Activated T-helper 17 cell treated with anti-CD3 and anti-CD28 coated beads, Interleukin-2, amount 50 U/mL, for 72 hours (primary cell): ENCODE results near the gene CCR5. TPM values are rescaled to one million over a fixed set of nuclear protein-coding genes. Genes with fewer than 3 reads are reported as not detected.

Experiments
- ATAC-seq: fragments of 150-1000 bp; cut with Tn5 transposase; replicated peaks from 2 replicates; pipeline ENCODE4 v1.10.0; 2021; ENCODE audit warnings: mild to moderate bottlenecking, moderate library complexity
- H3K27ac Mint-ChIP-seq: one replicate; pipeline ENCODE4 v1.8.0; 2022; ENCODE audit warnings: mixed read lengths
- H3K27me3 Mint-ChIP-seq: one replicate; pipeline ENCODE4 v1.8.0; 2022; ENCODE audit warnings: mixed read lengths
- H3K36me3 Mint-ChIP-seq: one replicate; pipeline ENCODE4 v1.8.0; 2022; ENCODE audit warnings: low read depth, mild to moderate bottlenecking, mixed read lengths
- H3K4me1 Mint-ChIP-seq: one replicate; pipeline ENCODE4 v1.8.0; 2022; ENCODE audit warnings: mixed read lengths
- H3K4me3 Mint-ChIP-seq: one replicate; pipeline ENCODE4 v1.8.0; 2022; ENCODE audit warnings: mild to moderate bottlenecking, mixed read lengths
- H3K9me3 Mint-ChIP-seq: one replicate; pipeline ENCODE4 v1.8.0; 2022; ENCODE audit warnings: mixed read lengths
- total RNA-seq, 2 donors: library from RNA; stranded (reverse); gene quantifications; one replicate each; pipeline ENCODE4 v1.2.3, GENCODE V29; 2022

CCR5 gene
- total RNA-seq, 2 donors from 2014 or later = 2.2 to 13.8 TPM

GRCh38 chr3:46351646-46352045 lies 19.1 kb upstream of the CCR5 start:
- Mint-ChIP-seq H3K27me3 (peaks cover 3% of the 10 kb centered on the region), H3K27ac (no peak overlapping the region), H3K36me3 (no peaks in the 10 kb centered on the region), H3K4me1 (peaks cover 52% of the 10 kb centered on the region), H3K9me3 (no peaks in the 10 kb centered on the region), H3K4me3 (no peak overlapping the region)
- ATAC-seq = no peak

GRCh38 chr3:46353090-46353489 lies 17.7 kb upstream of the CCR5 start:
- Mint-ChIP-seq H3K9me3 (no peaks in the 10 kb centered on the region), H3K27me3 (peaks cover 3% of the 10 kb centered on the region), H3K27ac (no peak overlapping the region), H3K36me3 (no peaks in the 10 kb centered on the region), H3K4me1 (peaks cover 58% of the 10 kb centered on the region), H3K4me3 (peak overlapping the region; percentile 55)
- ATAC-seq = no peak

GRCh38 chr3:46353647-46354410 lies 16.9 kb upstream of the CCR5 start, which contains the start of gene CCR2:
Gene CCR2 (plus strand): TSS chr3:46354111. CDS start chr3:46357528, 3,417 bp downstream.
- peaks cover 3% of the 10 kb centered on the region for H3K27me3 Mint-ChIP-seq
- no peaks in the 10 kb centered on the region for H3K9me3 Mint-ChIP-seq
- H3K4me1 Mint-ChIP-seq = peaks cover 52% of the 10 kb centered on the region
- peak within 1 kb of the TSS; percentile 49 for H3K27ac Mint-ChIP-seq
- peak; percentile 74 for ATAC-seq
- peak within 1 kb of the TSS; percentile 55 for H3K4me3 Mint-ChIP-seq
- no peaks in the 10 kb centered on the region for H3K36me3 Mint-ChIP-seq

GRCh38 chr3:46354478-46354877 lies 16.3 kb upstream of the CCR5 start:
- H3K4me1 Mint-ChIP-seq = peaks cover 45% of the 10 kb centered on the region
- peaks cover 3% of the 10 kb centered on the region for H3K27me3 Mint-ChIP-seq
- ATAC-seq = peak; percentile 27
- H3K4me3 Mint-ChIP-seq = peak overlapping the region; percentile 55
- H3K27ac Mint-ChIP-seq = peak overlapping the region; percentile 49
- H3K9me3 Mint-ChIP-seq = no peaks in the 10 kb centered on the region
- no peaks in the 10 kb centered on the region for H3K36me3 Mint-ChIP-seq

GRCh38 chr3:46354984-46355383 lies 15.8 kb upstream of the CCR5 start:
- no peaks in the 10 kb centered on the region for H3K9me3 Mint-ChIP-seq
- peak overlapping the region; percentile 55 for H3K4me3 Mint-ChIP-seq
- ATAC-seq = no peak
- peaks cover 3% of the 10 kb centered on the region for H3K27me3 Mint-ChIP-seq
- no peaks in the 10 kb centered on the region for H3K36me3 Mint-ChIP-seq
- peak overlapping the region; percentile 49 for H3K27ac Mint-ChIP-seq
- H3K4me1 Mint-ChIP-seq = peaks cover 40% of the 10 kb centered on the region

- Mint-ChIP-seq H3K27ac (no peak overlapping the region), H3K4me3 (peak overlapping the region; percentile 55), H3K4me1 (peaks cover 39% of the 10 kb centered on the region), H3K36me3 (no peaks in the 10 kb centered on the region), H3K9me3 (no peaks in the 10 kb centered on the region), H3K27me3 (peaks cover 3% of the 10 kb centered on the region)
- no peak for ATAC-seq
These were observed 14.5 kb upstream of the CCR5 start for GRCh38 chr3:46356276-46356675.

- Mint-ChIP-seq H3K27me3 (peaks cover 3% of the 10 kb centered on the region), H3K9me3 (no peaks in the 10 kb centered on the region), H3K36me3 (no peaks in the 10 kb centered on the region), H3K4me3 (peak overlapping the region; percentile 55), H3K27ac (no peak overlapping the region), H3K4me1 (peaks cover 41% of the 10 kb centered on the region)
- ATAC-seq = no peak
These were observed 13.8 kb upstream of the CCR5 start for GRCh38 chr3:46356909-46357308.

GRCh38 chr3:46358466-46358865 lies 12.3 kb upstream of the CCR5 start:
- Mint-ChIP-seq H3K4me1 (peaks cover 36% of the 10 kb centered on the region), H3K4me3 (peak overlapping the region; percentile 32), H3K9me3 (no peaks in the 10 kb centered on the region), H3K27me3 (peaks cover 3% of the 10 kb centered on the region), H3K27ac (no peak overlapping the region), H3K36me3 (no peaks in the 10 kb centered on the region)
- no peak for ATAC-seq

GRCh38 chr3:46359733-46360493 lies 10.8 kb upstream of the CCR5 start:
- H3K4me3 Mint-ChIP-seq = peak overlapping the region; percentile 40
- H3K27ac Mint-ChIP-seq = peak overlapping the region; percentile 18
- peaks cover 25% of the 10 kb centered on the region for H3K4me1 Mint-ChIP-seq
- H3K27me3 Mint-ChIP-seq = peaks cover 3% of the 10 kb centered on the region
- no peaks in the 10 kb centered on the region for H3K9me3 Mint-ChIP-seq
- H3K36me3 Mint-ChIP-seq = no peaks in the 10 kb centered on the region
- ATAC-seq = peak; percentile 93

GRCh38 chr3:46360907-46361306 lies 9.8 kb upstream of the CCR5 start:
- no peak for ATAC-seq
- H3K4me3 Mint-ChIP-seq = peak overlapping the region; percentile 40
- no peak overlapping the region for H3K27ac Mint-ChIP-seq
- peaks cover 2% of the 10 kb centered on the region for H3K27me3 Mint-ChIP-seq
- no peaks in the 10 kb centered on the region for H3K36me3 Mint-ChIP-seq
- H3K9me3 Mint-ChIP-seq = no peaks in the 10 kb centered on the region
- peaks cover 16% of the 10 kb centered on the region for H3K4me1 Mint-ChIP-seq

GRCh38 chr3:46361408-46362283 lies 9.1 kb upstream of the CCR5 start:
- no peaks in the 10 kb centered on the region for H3K36me3 Mint-ChIP-seq
- no peak overlapping the region for H3K27ac Mint-ChIP-seq
- H3K27me3 Mint-ChIP-seq = no peaks in the 10 kb centered on the region
- H3K9me3 Mint-ChIP-seq = no peaks in the 10 kb centered on the region
- peak overlapping the region; percentile 40 for H3K4me3 Mint-ChIP-seq
- no peak for ATAC-seq
- H3K4me1 Mint-ChIP-seq = peaks cover 17% of the 10 kb centered on the region

- H3K27me3 Mint-ChIP-seq = no peaks in the 10 kb centered on the region
- no peak overlapping the region for H3K27ac Mint-ChIP-seq
- no peak for ATAC-seq
- no peaks in the 10 kb centered on the region for H3K9me3 Mint-ChIP-seq
- H3K4me3 Mint-ChIP-seq = no peak overlapping the region
- peaks cover 37% of the 10 kb centered on the region for H3K4me1 Mint-ChIP-seq
- no peaks in the 10 kb centered on the region for H3K36me3 Mint-ChIP-seq
These were observed 5.7 kb upstream of the CCR5 start for GRCh38 chr3:46365041-46365440.

- Mint-ChIP-seq H3K27ac (no peak overlapping the region), H3K36me3 (no peaks in the 10 kb centered on the region)
- no peak for ATAC-seq
These were observed 4.8 kb upstream of the CCR5 start for GRCh38 chr3:46365737-46366524.

More at GRCh38 chr3:46365737-46366524, 4.8 kb upstream of the CCR5 start:
- H3K9me3 Mint-ChIP-seq = no peaks in the 10 kb centered on the region
- no peak overlapping the region for H3K4me3 Mint-ChIP-seq
- H3K27me3 Mint-ChIP-seq = no peaks in the 10 kb centered on the region
- H3K4me1 Mint-ChIP-seq = peaks cover 44% of the 10 kb centered on the region
